Measurements from ENCODE around the gene PDLIM3. TPM values are rescaled to one million over a fixed set of nuclear protein-coding genes. Genes with fewer than 3 reads are reported as not detected.

The PDLIM3 gene
- polyA plus RNA-seq, 1 donor (not counting 4 experiments of a cell fraction or from before 2014, with no cell fraction given): not detected

GRCh38 chr4:185542626-185543315, 7.5 kb upstream of the PDLIM3 start:
- Histone ChIP-seq H3K27me3 (ENCODE audit: control insufficient read depth, extremely low read depth, insufficient read depth, low read length) (peaks cover 13% of the 10 kb centered on the region), H3K27ac (ENCODE audit: control insufficient read depth, insufficient read depth, low read length) (no peak overlapping the region), H3K79me2 (ENCODE audit: control insufficient read depth, insufficient read depth, low read length) (no peaks in the 10 kb centered on the region), H3K4me3 (ENCODE audit: control insufficient read depth in 2 of 3, extremely low read depth in 1 of 3, insufficient read depth in 2 of 3, low read depth in 1 of 3, low read length in 3 of 3) (no peak overlapping the region), H3K4me1 (ENCODE audit: control insufficient read depth, extremely low read depth, insufficient read depth, low read length) (no peaks in the 10 kb centered on the region), H3K9me1 (ENCODE audit: control insufficient read depth, extremely low read depth, insufficient read depth, low read length) (no peaks in the 10 kb centered on the region), H3K9ac (ENCODE audit: control insufficient read depth, extremely low read depth, insufficient read depth, low read length) (no peak overlapping the region), H2AFZ (ENCODE audit: control insufficient read depth, low read length) (no peak overlapping the region), H4K20me1 (ENCODE audit: control insufficient read depth, extremely low read depth, insufficient read depth, low read length) (no peaks in the 10 kb centered on the region), H3K36me3 (ENCODE audit: control insufficient read depth in 2 of 2, extremely low read depth in 1 of 2, insufficient read depth in 2 of 2, low read length in 2 of 2) (no peaks in the 10 kb centered on the region), H3K9me3 (ENCODE audit: control insufficient read depth, low read depth, low read length) (no peaks in the 10 kb centered on the region), H3K4me2 (ENCODE audit: control insufficient read depth, extremely low read depth, insufficient read depth, low read depth, low read length) (no peak overlapping the region)
- no peak for FAIRE-seq
- dilution Hi-C loops (cut with MboI; ENCODE audit: extremely low pct_ligation_motif_present, low sequenced_read_pairs): no loop called here
- TF ChIP-seq EZH2 (IDR thresholded peaks at IDR 0.05; ENCODE audit: low read length) (no peak), CTCF (optimal IDR thresholded peaks at IDR 0.05 in 1 of 3, IDR thresholded peaks at IDR 0.05 in 1 of 3, conservative IDR thresholded peaks at IDR 0.05 in 1 of 3; ENCODE audit: extremely low read depth in 1 of 3, insufficient read depth in 2 of 3, low read length in 3 of 3) (no peak)
- DNase-seq (ENCODE audit: low read depth, low spot score): no peak

- Histone ChIP-seq H3K4me3 (ENCODE audit: control insufficient read depth in 2 of 3, extremely low read depth in 1 of 3, insufficient read depth in 2 of 3, low read depth in 1 of 3, low read length in 3 of 3) (no peak overlapping the region), H3K27ac (ENCODE audit: control insufficient read depth, insufficient read depth, low read length) (no peak overlapping the region), H4K20me1 (ENCODE audit: control insufficient read depth, extremely low read depth, insufficient read depth, low read length) (no peaks in the 10 kb centered on the region), H3K27me3 (ENCODE audit: control insufficient read depth, extremely low read depth, insufficient read depth, low read length) (peaks cover 19% of the 10 kb centered on the region), H3K9ac (ENCODE audit: control insufficient read depth, extremely low read depth, insufficient read depth, low read length) (no peak overlapping the region), H3K9me1 (ENCODE audit: control insufficient read depth, extremely low read depth, insufficient read depth, low read length) (no peaks in the 10 kb centered on the region), H3K36me3 (ENCODE audit: control insufficient read depth in 2 of 2, extremely low read depth in 1 of 2, insufficient read depth in 2 of 2, low read length in 2 of 2) (no peaks in the 10 kb centered on the region), H3K79me2 (ENCODE audit: control insufficient read depth, insufficient read depth, low read length) (no peaks in the 10 kb centered on the region), H3K4me2 (ENCODE audit: control insufficient read depth, extremely low read depth, insufficient read depth, low read depth, low read length) (no peak overlapping the region), H3K4me1 (ENCODE audit: control insufficient read depth, extremely low read depth, insufficient read depth, low read length) (no peaks in the 10 kb centered on the region), H2AFZ (ENCODE audit: control insufficient read depth, low read length) (no peak overlapping the region), H3K9me3 (ENCODE audit: control insufficient read depth, low read depth, low read length) (no peaks in the 10 kb centered on the region)
- no peak for TF ChIP-seq EZH2 (IDR thresholded peaks at IDR 0.05; ENCODE audit: low read length)
- TF ChIP-seq CTCF (optimal IDR thresholded peaks at IDR 0.05 in 1 of 3, IDR thresholded peaks at IDR 0.05 in 1 of 3, conservative IDR thresholded peaks at IDR 0.05 in 1 of 3; ENCODE audit: extremely low read depth in 1 of 3, insufficient read depth in 2 of 3, low read length in 3 of 3): no peak
- dilution Hi-C loops (cut with MboI; ENCODE audit: extremely low pct_ligation_motif_present, low sequenced_read_pairs): no loop called here
- FAIRE-seq: no peak
- DNase-seq (ENCODE audit: low read depth, low spot score): no peak
Measured at GRCh38 chr4:185541251-185541727, 6.0 kb upstream of the PDLIM3 start.

Data from keratinocyte (primary cell).